ENCODE measurements around the gene POLR1A.

Gene POLR1A

DNA sequence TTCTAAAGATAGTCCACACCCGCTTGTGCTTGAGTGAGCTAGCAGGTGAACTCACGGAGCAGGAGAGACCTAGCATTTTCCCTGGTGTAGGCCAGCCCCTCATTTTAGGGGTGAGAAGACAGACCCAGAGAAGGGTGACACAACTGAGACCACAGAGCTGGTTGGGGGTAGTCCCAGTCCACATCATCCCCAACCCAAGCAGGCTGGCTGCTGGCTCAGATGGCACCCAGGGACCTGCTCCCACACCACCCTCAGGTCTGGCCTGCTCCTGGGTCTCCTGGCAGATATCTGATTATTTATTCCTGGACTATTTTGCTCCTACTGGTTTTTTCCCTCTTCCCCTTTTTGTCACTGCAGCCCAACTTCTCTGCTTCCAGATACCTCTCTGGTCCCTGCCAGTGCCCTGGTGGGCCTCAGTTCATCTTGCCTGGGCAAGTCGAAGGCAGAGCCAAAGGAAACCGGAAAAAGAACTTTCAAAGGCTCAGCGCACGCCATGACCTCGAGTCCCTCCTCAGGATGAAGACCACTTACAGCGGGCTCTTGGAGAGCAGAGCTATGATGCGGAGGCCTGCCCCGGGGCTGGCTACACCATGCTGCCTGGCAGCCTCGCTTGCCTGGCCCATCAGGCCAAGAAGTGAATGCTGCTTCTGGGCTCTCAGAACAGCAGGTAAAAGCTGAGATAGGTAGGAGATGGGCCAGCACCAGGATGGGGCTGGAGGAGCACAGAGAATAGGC lies 72.7 kb downstream of the POLR1A start:
- in situ Hi-C loops (cut with HindIII; ENCODE audit: low sequenced_read_pairs) = no loop called here
- no peak overlapping the region for H3K4me3 ChIP-seq (ENCODE audit: low read depth, low read length)
- TF ChIP-seq, protein P1, sequence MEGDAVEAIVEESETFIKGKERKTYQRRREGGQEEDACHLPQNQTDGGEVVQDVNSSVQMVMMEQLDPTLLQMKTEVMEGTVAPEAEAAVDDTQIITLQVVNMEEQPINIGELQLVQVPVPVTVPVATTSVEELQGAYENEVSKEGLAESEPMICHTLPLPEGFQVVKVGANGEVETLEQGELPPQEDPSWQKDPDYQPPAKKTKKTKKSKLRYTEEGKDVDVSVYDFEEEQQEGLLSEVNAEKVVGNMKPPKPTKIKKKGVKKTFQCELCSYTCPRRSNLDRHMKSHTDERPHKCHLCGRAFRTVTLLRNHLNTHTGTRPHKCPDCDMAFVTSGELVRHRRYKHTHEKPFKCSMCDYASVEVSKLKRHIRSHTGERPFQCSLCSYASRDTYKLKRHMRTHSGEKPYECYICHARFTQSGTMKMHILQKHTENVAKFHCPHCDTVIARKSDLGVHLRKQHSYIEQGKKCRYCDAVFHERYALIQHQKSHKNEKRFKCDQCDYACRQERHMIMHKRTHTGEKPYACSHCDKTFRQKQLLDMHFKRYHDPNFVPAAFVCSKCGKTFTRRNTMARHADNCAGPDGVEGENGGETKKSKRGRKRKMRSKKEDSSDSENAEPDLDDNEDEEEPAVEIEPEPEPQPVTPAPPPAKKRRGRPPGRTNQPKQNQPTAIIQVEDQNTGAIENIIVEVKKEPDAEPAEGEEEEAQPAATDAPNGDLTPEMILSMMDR (IDR thresholded peaks at IDR 0.05; ENCODE audit: low read depth, low read length, missing control alignments) = no peak
- no peak for DNase-seq (ENCODE audit: low read depth)

DNA sequence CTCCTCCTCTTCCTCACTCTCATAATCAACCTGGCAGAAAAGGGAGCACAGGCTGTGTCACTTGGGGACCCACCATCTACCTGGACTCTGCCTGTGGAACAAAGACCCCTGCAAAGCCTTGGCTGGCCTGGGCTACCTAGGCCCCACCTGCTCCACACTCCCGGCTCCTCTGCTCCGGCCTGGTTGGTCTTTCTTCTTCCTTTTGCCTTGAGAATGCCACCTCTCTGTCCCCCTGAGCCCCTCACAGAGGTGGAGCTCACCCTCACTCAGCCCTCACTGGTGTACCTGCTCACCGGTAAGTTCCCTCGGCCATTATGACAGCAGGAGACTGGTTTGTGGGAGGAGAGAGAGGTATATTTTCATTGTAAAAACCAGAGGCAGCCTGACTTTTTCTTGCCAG lies 74.1 kb downstream of the POLR1A start:
- no peak overlapping the region for H3K4me3 ChIP-seq (ENCODE audit: low read depth, low read length)
- in situ Hi-C loops (cut with HindIII; ENCODE audit: low sequenced_read_pairs) = no loop called here
- no peak for DNase-seq (ENCODE audit: low read depth)
- TF ChIP-seq, protein P1 (IDR thresholded peaks at IDR 0.05; ENCODE audit: low read depth, low read length, missing control alignments) = no peak

DNA sequence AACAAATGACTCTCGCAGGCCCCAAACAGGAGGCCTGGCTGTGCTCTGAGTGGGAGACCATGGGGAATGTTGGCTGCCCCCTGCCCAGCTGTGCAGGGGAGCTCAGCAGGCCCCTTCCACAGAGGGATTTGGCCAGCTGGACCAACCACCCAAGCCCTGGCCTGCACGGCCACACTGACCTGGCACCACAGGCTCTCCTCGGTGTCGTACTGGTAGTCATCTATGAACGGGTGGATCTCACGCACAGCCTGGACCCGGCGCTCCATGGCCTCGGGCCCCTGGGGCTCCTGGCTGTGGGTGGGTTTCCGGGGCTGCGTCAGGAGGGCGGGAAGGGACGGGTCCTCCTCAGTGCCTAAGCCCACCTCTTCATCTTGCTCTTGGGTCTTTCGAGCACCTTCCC lies 74.5 kb downstream of the POLR1A start:
- TF ChIP-seq, protein P1 (IDR thresholded peaks at IDR 0.05; ENCODE audit: low read depth, low read length, missing control alignments) = no peak
- no peak overlapping the region for H3K4me3 ChIP-seq (ENCODE audit: low read depth, low read length)
- no peak for DNase-seq (ENCODE audit: low read depth)
- in situ Hi-C loops (cut with HindIII; ENCODE audit: low sequenced_read_pairs) = no loop called here

DNA sequence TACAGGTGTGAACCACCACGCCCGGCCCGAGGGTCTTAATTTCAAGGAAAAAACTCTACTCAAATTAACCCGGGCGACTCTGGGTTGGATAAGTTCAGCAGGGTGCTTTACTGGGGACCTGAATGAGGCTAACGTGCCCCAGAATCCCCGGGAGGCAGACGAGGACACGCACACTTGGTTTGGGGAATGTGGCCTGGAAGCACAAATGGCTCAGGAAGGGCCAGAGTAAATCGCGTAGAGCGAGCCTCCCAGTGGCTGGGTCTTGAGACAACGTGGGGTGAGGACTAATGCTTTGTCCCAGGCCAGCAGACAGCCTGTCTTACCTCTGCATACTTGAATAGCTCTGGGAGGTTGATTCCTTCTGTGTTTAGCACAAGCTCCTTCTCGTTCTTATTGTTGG lies 75.8 kb downstream of the POLR1A start:
- in situ Hi-C loops (cut with HindIII; ENCODE audit: low sequenced_read_pairs) = no loop called here
- no peak for DNase-seq (ENCODE audit: low read depth)
- H3K4me3 ChIP-seq (ENCODE audit: low read depth, low read length) = no peak overlapping the region
- TF ChIP-seq, protein P1 (IDR thresholded peaks at IDR 0.05; ENCODE audit: low read depth, low read length, missing control alignments) = no peak

DNA sequence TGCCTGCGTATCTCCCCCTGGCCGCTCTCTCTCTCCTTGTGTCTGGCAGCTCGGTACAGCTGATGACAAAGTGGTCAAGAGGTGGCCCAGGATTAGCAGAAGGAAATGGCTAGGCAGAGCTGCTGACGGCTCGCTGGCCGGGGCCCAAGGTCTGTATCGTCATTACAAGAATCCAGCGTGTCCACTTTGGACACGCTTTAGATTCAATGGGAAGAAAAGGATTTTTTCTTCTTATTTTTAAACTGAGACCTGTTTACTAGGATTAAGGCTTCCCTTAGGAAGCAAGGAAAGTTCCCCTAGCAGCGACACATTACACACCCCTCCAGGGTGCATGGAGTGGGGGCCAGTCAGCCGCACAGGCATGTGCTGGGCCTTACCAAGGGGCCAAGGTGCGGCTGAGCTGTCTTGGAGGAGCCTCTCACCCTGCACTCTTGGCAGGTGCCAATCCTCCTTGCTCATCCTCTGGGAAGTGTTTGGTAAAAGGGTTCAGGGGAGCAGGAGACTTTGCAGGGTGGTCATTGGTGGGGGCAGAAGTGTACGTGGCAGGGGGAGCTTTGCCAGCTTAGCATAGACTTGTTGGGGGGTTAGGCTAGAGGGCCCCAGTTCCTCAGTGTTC lies 76.8 kb downstream of the POLR1A start:
- DNase-seq (ENCODE audit: low read depth) = no peak
- H3K4me3 ChIP-seq (ENCODE audit: low read depth, low read length) = no peak overlapping the region
- TF ChIP-seq, protein P1 (IDR thresholded peaks at IDR 0.05; ENCODE audit: low read depth, low read length, missing control alignments) = no peak
- in situ Hi-C loops (cut with HindIII; ENCODE audit: low sequenced_read_pairs) = no loop called here

DNA sequence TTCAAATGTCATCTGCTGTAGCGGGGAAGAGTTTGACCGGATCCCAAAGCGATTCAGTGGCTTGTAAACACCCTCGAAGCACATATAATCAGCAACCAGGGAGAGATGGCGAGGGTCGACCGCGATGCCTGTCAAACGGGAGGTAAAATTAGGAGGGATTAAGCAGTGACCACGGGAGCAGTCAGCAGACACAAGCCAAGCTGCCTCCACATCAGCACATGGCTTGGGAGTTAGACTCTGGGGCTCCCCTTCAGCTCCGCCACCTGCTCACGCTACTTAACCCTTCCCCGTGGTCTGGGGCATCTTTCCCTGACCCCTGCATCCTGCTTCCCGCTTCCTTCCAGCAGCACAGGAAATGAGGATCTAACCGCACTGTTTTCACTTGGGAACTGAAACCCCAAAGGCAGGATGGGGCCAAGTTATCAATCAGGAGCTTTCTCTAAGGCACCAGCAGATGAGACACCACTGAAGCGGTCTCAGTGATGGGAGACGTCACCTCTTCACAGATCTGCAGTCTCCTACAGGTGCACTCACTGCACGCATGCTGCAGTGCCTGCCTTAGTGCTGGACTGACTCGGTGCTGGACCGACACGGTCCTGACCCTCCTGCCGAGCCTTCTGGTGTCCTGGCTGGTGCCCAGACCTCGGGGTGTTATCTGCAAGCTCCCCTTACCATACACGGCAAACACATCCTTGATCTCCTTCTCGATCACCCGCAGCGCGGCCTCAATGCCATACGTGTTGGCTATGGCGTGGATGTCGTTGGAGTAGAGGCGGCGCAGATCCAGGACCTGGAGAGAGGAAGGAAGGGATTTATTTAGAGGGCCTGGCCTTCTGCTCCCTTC lies 77.5 kb downstream of the POLR1A start:
- in situ Hi-C loops (cut with HindIII; ENCODE audit: low sequenced_read_pairs) = no loop called here
- H3K4me3 ChIP-seq (ENCODE audit: low read depth, low read length) = no peak overlapping the region
- TF ChIP-seq, protein P1 (IDR thresholded peaks at IDR 0.05; ENCODE audit: low read depth, low read length, missing control alignments) = no peak
- no peak for DNase-seq (ENCODE audit: low read depth)
